NCI-H187 treated with DMSO at 0.1 percent for 48 hours (cell line): ENCODE results near the gene TMA7.
"Not testable (repeated sequence)": the region's sequence is repeated elsewhere in the genome, so short reads cannot be mapped to it uniquely, and the experiment has no call there.

Experiments
- DNase-seq: peaks from one replicate; lab custom pipeline; 2025; lab: John Stamatoyannopoulos, UW

The TMA7 gene

GRCh38 chr3:48439820-48440589, at the start of gene TMA7, which contains the start of gene CCDC51:
Gene TMA7 (plus strand): TSS chr3:48440257. CDS start chr3:48440297, 40 bp downstream.
Gene CCDC51 (minus strand): TSS chr3:48440119. CDS start chr3:48435128, 4,991 bp downstream.
- peak; percentile 77 for DNase-seq

- no peak for DNase-seq
Observed at GRCh38 chr3:48394391-48394790, 45.7 kb upstream of the TMA7 start.

GRCh38 chr3:48395714-48396113, 44.3 kb upstream of the TMA7 start:
- no peak for DNase-seq

GRCh38 chr3:48397767-48398681, 42.0 kb upstream of the TMA7 start:
- no peak for DNase-seq

GRCh38 chr3:48398701-48399386, 41.2 kb upstream of the TMA7 start:
- DNase-seq, result no peak

- no peak for DNase-seq
Observed at GRCh38 chr3:48399387-48400172, 40.5 kb upstream of the TMA7 start.

- no peak for DNase-seq
Observed at GRCh38 chr3:48400824-48401433, 39.1 kb upstream of the TMA7 start.

GRCh38 chr3:48401434-48401901, 38.6 kb upstream of the TMA7 start:
- DNase-seq, result not testable (repeated sequence)

GRCh38 chr3:48402281-48402732, 37.8 kb upstream of the TMA7 start:
- DNase-seq, result no peak

GRCh38 chr3:48402907-48403306, 37.1 kb upstream of the TMA7 start:
- no peak for DNase-seq

- DNase-seq, result no peak
Observed at GRCh38 chr3:48403533-48404439, 36.3 kb upstream of the TMA7 start.

GRCh38 chr3:48404440-48405342, 35.4 kb upstream of the TMA7 start:
- no peak for DNase-seq

- DNase-seq, result no peak
Observed at GRCh38 chr3:48405343-48405881, 34.6 kb upstream of the TMA7 start.

- DNase-seq, result no peak
Observed at GRCh38 chr3:48405971-48406370, 34.1 kb upstream of the TMA7 start.

GRCh38 chr3:48406443-48407431, 33.3 kb upstream of the TMA7 start:
- no peak for DNase-seq

- DNase-seq, result no peak
Observed at GRCh38 chr3:48407542-48408099, 32.4 kb upstream of the TMA7 start.

- DNase-seq, result no peak
Observed at GRCh38 chr3:48408823-48409281, 31.2 kb upstream of the TMA7 start.
